ENCODE measurements around the gene CEACAM21. TPM values are rescaled to one million over a fixed set of nuclear protein-coding genes. Genes with fewer than 3 reads are reported as not detected.

The CEACAM21 gene
- total RNA-seq, 1 experiment from 2014 or later, result not detected

DNA sequence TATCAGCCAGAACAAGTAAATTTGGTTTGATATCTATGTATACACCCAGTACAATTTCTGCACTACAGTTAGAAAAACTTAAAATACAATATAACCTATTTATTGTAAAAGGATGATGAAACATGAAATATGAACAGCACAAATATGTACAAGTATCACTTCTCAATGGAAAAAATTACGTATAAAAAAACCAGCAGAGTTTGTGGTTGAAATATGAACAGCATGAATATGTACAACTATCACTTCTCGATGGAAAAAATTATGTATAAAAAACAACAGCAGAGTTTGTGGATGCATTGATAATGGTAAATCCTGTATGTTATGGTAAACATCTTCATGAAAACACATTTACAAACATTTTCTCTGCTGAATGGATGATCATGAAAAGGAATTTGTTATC, 32.4 kb upstream of the CEACAM21 start:
- H2BK12ac ChIP-seq (ENCODE audit: insufficient read length, low read depth, low read length), result no peak overlapping the region
- Mint-ChIP-seq H3K36me3 (ENCODE audit: insufficient read depth in 1 of 3, low read depth in 3 of 3) (peaks cover 0 to 14% (median 3%) of the 10 kb centered on the region in 3 experiments; a peak in 3 of 7 replicates), H3K4me3 (no peak overlapping the region), H3K4me1 (peaks cover 0 to under 1% of the 10 kb centered on the region in 2 experiments; a peak in 2 of 4 replicates), H3K27ac (no peak overlapping the region), H3K27me3 (ENCODE audit: low read depth) (no peaks in the 10 kb centered on the region; the same call in 1 of the 2 replicates), H3K9me3 (peaks cover 62 to 77% of the 10 kb centered on the region in 2 experiments)
- H3K4me2 ChIP-seq (ENCODE audit: insufficient read depth, insufficient read length, low read length), result no peak overlapping the region
- H2AFZ ChIP-seq (ENCODE audit: low read length), result no peak overlapping the region
- no peak overlapping the region for H3T11ph ChIP-seq (ENCODE audit: low read length)
- no peak overlapping the region for H4K8ac ChIP-seq (replicated peaks; ENCODE audit: insufficient read length, low read depth, low read length)
- no peak overlapping the region for H3K27ac ChIP-seq (ENCODE audit: insufficient read length, low read depth, low read length)
- no peak overlapping the region for H3K56ac ChIP-seq (ENCODE audit: insufficient read length, low read depth, low read length)
- H2BK120ac ChIP-seq (ENCODE audit: low read depth, low read length, poor library complexity, severe bottlenecking), result no peak overlapping the region
- H2BK20ac ChIP-seq (ENCODE audit: low read depth, low read length, poor library complexity, severe bottlenecking), result no peak overlapping the region
- H2BK15ac ChIP-seq (ENCODE audit: low read depth, low read length), result no peak overlapping the region
- no peaks in the 10 kb centered on the region for H3K27me3 ChIP-seq (ENCODE audit: insufficient read depth, low read length)
- no peaks in the 10 kb centered on the region for H3K79me1 ChIP-seq (ENCODE audit: insufficient read depth, low read depth, low read length, poor library complexity, severe bottlenecking)
- no peaks in the 10 kb centered on the region for H3K4me1 ChIP-seq (ENCODE audit: insufficient read depth, low read length)
- no peaks in the 10 kb centered on the region for H3K23me2 ChIP-seq (ENCODE audit: insufficient read length, low read depth, low read length, poor library complexity, severe bottlenecking)
- no peak overlapping the region for H2AK5ac ChIP-seq (ENCODE audit: insufficient read length, low read length)
- H3K23ac ChIP-seq (ENCODE audit: insufficient read length, low read depth, low read length), result no peak overlapping the region
- no peak overlapping the region for H3K18ac ChIP-seq (ENCODE audit: insufficient read length, low read depth, low read length)
- no peak for DNase-seq
- H4K91ac ChIP-seq (ENCODE audit: insufficient read length, low read depth, low read length), result no peak overlapping the region
- WGBS (ENCODE audit: extremely low coverage, insufficient read length, low lambda C conversion rate), result no CpG with 5 or more reads among the region's 2 CpGs
- H3K4ac ChIP-seq (ENCODE audit: low read depth, low read length), result no peak overlapping the region
- no peaks in the 10 kb centered on the region for H3K9me3 ChIP-seq (ENCODE audit: control insufficient read depth, low read depth, low read length)
- H4K20me1 ChIP-seq (ENCODE audit: control insufficient read depth, insufficient read depth, insufficient read length), result no peaks in the 10 kb centered on the region
- no peak overlapping the region for H2BK5ac ChIP-seq (ENCODE audit: insufficient read length, low read length)
- H3K79me2 ChIP-seq (ENCODE audit: insufficient read depth, low read length), result no peaks in the 10 kb centered on the region
- H4K5ac ChIP-seq (ENCODE audit: insufficient read length, low read depth, low read length), result no peak overlapping the region
- TF ChIP-seq CTCF (conservative IDR thresholded peaks at IDR 0.05), result no peak
- H3K14ac ChIP-seq (ENCODE audit: insufficient read depth, low read length), result no peak overlapping the region
- no peak overlapping the region for H3K9ac ChIP-seq (ENCODE audit: extremely low read depth, insufficient read length, low read length)
